GM04503 (cell line): ENCODE data around the gene C4orf50.

Experiments
- DNase-seq: peaks from one replicate; pipeline ENCODE4 v3.0.0-alpha.2; 2012; ENCODE audit warnings: low read depth

C4orf50 gene

GRCh38 chr4:6043188-6043587, 25.0 kb upstream of the C4orf50 start:
- DNase-seq: no peak

- no peak for DNase-seq
These were observed 24.2 kb upstream of the C4orf50 start for GRCh38 chr4:6042293-6043063.

- no peak for DNase-seq
These were observed 23.6 kb upstream of the C4orf50 start for GRCh38 chr4:6041800-6042199.

- no peak for DNase-seq
These were observed 20.5 kb upstream of the C4orf50 start for GRCh38 chr4:6038711-6039110.

- no peak for DNase-seq
These were observed 17.6 kb upstream of the C4orf50 start for GRCh38 chr4:6035786-6036185.

- DNase-seq: no peak
These were observed 15.2 kb upstream of the C4orf50 start for GRCh38 chr4:6033381-6033780.

- no peak for DNase-seq
These were observed 14.3 kb upstream of the C4orf50 start for GRCh38 chr4:6032249-6033244.

DNA sequence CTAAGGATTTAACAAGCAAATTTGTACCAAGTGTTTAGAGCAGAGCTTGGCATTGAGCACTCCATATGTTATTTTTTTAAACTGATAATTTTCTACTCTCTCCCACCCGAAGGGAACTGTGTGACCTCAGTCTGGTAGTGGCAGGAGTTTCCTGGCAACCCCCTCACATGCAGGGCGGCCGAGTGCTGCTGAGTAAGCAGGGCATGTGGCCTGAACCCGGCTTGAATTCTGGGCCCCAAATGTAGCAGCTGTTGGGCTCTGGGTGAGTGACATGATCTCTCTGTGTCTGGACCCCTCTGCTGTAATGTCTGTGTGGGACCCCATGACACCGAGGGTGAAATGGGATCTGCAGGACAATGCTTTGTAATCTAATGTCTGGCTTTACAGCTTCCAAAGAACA, 13.6 kb upstream of the C4orf50 start:
- no peak for DNase-seq

- DNase-seq: no peak
These were observed 12.4 kb upstream of the C4orf50 start for GRCh38 chr4:6030679-6031078.

- DNase-seq: no peak
These were observed 11.0 kb upstream of the C4orf50 start for GRCh38 chr4:6029254-6029653.

- no peak for DNase-seq
These were observed 9.9 kb upstream of the C4orf50 start for GRCh38 chr4:6028168-6028567.

DNA sequence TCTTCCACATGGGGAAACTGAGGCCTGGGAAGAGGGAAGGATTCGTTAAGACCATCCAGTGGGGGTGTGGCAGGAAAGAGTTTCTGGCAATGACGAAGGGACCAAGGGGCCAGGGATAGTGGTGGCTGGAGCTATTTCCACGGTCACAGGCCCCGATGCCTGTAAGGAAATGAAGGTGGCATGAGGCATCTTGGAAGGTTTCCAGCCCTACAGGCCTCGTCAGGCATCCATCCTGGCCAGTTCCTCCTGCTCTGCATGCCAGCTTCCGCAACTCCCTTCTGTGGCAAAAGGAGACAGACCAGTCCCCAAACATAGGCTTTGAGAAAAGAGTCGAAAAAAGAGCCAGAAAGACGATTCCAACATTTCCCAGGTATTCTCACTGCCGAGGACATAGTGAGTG, 9.2 kb upstream of the C4orf50 start:
- DNase-seq: no peak

DNA sequence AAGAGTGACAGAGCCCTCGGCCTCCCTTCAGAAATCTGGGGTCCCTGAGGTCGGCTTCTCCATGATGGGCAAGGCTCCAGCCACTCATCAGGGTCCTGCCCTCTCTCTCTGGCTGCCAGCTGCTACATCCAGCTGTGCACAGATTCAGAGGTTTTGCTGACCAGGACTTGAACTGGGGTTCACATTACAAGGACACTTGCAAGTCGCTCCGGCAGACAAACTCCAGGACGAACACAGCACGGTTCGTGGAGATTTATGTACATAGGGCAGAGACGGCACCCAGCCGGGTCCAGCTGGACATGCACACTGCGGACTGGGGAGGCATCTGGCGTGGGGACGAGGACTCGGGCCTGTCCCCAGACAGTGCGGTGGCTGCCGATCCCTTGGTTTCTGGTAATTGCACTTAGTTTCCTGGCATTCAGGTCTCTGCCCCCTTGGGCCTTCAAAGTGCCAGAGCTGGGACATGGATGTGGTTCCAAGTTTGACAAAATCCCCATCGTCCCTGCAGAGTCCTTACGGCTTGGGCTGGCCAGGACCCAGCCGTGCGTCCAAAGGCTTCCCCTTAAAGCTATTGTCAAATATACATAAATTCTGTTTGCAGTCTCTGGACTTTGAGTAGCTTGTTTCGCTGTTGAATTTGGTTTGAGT, 6.2 kb upstream of the C4orf50 start:
- DNase-seq: no peak

GRCh38 chr4:6023731-6024130, 5.5 kb upstream of the C4orf50 start:
- DNase-seq: no peak

DNA sequence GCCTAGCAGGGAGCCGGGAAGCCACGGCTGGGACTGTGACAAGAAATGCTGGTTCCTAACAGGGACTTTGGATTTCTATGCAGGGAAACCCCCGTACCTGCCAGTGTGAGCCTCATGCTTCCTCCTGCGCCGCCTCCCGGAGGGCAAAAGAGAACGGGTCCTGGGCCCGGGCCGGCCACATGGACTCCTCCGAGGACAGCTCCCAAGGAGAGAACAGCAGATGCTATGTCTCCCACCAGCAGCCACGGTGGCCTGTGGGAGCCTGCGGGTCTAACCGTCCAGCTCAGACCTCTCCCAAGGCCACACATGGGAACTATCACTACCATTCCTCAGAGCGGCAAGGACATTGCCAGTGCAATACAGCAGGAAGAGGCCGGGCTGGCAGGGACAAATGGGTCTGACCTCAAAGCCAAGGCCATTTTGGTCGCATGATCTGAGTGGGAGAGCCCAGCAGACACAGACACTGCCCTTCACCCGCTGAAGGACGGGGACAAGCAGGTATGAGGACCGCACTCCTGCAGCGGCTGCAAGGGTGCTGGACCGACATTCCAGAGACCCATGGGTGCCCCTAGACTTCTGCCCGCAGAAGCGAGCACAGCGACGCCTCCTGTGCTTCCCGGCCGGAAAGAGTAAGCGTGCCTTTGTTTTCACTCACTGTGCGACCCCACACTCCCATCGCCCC, 4.5 kb upstream of the C4orf50 start:
- no peak for DNase-seq

DNA sequence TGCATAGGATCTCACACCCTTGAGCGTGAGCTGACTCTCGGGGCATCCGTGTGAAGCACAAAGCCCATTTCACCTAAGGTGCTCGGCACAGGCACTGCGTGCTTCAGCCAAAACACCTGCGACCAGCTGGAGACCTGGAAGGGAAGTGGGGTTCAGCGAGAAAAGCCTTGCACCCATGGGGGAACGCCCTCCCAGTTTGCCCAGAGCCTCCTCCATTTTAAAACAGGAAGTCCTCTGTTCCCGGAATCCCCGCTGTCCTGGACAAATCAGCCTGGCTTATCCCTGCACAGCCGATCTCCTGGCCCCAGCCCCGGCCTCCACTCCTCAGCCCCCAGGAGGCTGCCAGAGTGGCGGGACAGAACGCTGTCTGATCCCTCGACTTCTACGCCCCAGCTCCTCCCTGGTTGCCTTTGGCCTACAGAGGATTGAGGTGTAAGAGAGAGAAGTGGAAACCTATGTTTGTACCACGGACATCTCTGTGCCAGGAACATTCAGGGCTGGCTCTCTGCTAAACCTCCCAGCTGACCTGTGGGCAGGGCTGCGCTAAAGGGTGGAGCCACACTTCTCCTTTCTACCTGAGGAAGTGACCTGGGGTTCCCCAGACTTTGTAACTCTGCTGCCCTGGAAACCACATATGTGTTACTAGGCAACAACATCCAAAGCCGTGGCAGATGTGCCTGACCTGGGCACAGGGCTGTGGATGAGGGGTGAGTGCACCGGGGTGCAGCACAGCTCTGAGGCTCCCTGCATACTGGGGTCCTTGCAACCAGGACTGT, 3.8 kb upstream of the C4orf50 start:
- no peak for DNase-seq

DNA sequence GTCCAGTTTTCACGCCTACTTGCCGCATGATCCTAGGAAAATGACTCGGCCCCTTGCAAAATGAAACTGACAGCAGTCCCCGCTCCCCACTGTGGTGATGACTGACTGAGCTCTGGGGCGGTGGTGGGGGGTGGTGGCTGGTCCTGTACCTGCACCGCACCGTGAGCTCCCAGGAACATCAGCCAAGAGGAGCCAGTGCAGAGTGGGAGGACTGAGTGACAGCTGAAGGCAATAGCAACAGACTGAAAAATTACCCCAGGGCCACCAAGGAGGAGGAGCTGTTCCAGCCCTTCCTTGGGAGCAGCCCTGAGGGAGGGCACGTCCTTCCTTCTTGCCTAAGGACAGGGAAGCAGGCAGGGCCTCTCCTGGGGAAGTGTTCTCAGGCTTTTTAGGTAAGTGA, 2.4 kb upstream of the C4orf50 start:
- no peak for DNase-seq

DNA sequence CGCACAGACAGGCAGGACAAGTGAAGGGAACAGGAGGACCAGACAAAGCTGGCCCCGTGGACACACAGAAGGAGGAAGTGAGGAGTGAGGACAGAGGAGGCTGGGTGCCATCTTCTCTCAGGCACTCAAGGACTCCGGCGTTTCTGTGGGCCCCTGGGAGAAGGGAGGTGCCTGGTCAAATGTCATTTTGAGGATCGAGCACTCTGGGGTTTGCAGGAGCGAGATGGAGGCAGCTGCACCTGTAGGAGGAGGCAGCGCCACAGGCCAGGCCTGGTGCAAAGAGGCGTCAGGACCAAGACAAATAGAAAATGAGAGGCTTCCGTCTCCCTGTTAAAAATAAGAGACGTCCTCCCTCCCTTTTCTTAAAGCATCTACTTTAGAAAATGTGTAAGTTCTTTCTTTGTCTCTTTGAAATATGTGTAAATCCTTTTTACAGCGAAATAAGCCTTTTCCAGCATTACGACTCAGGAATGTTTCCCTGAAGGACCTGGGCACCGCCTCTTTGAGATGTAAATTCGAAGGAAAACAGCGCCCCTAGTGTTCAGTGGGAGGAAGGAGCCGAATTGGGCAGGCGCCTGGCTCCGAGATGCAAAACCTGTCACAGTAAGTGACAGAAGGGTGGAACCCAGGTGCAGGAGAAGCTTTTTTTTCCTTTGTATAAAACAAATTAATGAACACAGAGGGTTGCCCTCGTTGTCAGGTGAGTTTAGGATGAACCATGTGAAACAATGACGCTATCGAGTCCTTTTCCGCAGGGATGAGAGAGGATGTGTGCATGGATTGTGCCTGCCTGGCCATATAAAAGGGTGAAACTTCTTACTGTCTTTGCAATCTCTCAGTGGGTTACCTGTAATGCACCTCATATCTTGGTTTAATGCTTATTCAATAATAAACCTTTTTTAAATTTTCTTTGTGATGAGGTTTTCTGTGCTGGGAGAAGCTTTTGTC, 1.4 kb upstream of the C4orf50 start:
- no peak for DNase-seq

DNA sequence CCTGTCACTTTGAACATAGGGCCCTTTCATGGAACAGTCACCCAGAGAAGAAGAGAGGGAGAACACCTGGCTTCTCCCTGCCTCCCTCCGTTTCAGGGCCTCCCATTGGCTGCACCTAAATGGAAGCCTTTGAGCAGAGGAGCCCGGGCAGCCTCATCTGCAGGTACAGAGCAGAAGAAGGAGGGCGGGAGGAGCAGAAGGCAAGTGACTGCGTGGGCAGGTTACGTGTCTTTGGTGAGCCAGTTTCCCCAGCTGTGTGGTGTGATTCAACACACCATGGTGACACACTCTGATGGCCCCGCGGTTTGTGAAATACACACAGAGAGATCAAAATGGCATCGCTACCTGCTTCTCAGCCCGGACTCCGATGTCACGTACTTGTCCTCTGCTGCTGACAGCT, 431 bp downstream of the C4orf50 start:
- DNase-seq: no peak

GRCh38 chr4:6017030-6017429, 1.2 kb downstream of the C4orf50 start:
- no peak for DNase-seq
